Neural cell (in vitro differentiated cells): Measurements from ENCODE around the gene EEPD1. TPM values are rescaled to one million over a fixed set of nuclear protein-coding genes. Genes with fewer than 3 reads are reported as not detected.

Experiments used
- H2AFZ ChIP-seq: fragments of 200-600, 300-800 bp; sonication (generic), shearing (Covaris generic); 2 replicates; pipeline ENCODE4 v1.6.0; 2014; ENCODE audit warnings: low read depth, mild to moderate bottlenecking, antibody characterized with exemption, low read length, moderate library complexity
- H3F3A ChIP-seq: fragments of 200-600 bp; shearing (Covaris generic); 2 replicates; pipeline ENCODE4 v1.6.1; 2016; ENCODE audit warnings: mild to moderate bottlenecking, moderate library complexity, mixed read lengths, antibody characterized with exemption, low read length; ENCODE audit not compliant: insufficient read depth, poor library complexity, severe bottlenecking
- H3K27ac ChIP-seq: fragments of 200-600, 300-800 bp; sonication (generic), shearing (Covaris generic); 2 replicates; pipeline ENCODE4 v1.5.1; 2014; ENCODE audit warnings: mild to moderate bottlenecking, low read length, moderate library complexity
- H3K27me3 ChIP-seq: fragments of 300-800, 200-600 bp; sonication (generic), shearing (Covaris generic); 2 replicates; pipeline ENCODE4 v1.6.0; 2014; ENCODE audit warnings: mild to moderate bottlenecking, low read depth, low read length, moderate library complexity; ENCODE audit not compliant: insufficient read depth
- H3K36me3 ChIP-seq: fragments of 300-800, 200-600 bp; sonication (generic), shearing (Covaris generic); 2 replicates; pipeline ENCODE4 v1.5.1; 2014; ENCODE audit warnings: mild to moderate bottlenecking, antibody characterized with exemption, low read length, moderate library complexity; ENCODE audit not compliant: insufficient read depth
- H3K4me2 ChIP-seq: fragments of 300-800, 200-600 bp; sonication (generic), shearing (Covaris generic); 2 replicates; pipeline ENCODE4 v1.6.0; 2014; ENCODE audit warnings: mild to moderate bottlenecking, low read length
- H3K4me3 ChIP-seq: fragments of 300-800, 200-600 bp; sonication (generic), shearing (Covaris generic); 2 replicates; pipeline ENCODE4 v1.5.1; 2014; ENCODE audit warnings: mild to moderate bottlenecking, low read length, moderate library complexity
- H3K79me2 ChIP-seq: fragments of 200-600 bp; shearing (Covaris generic); replicated peaks from 2 replicates; pipeline ENCODE4 v1.6.0; 2014; ENCODE audit warnings: mild to moderate bottlenecking, low read length, moderate library complexity; ENCODE audit not compliant: insufficient read depth
- H3K9ac ChIP-seq: fragments of 300-800, 200-600 bp; sonication (generic), shearing (Covaris generic); 2 replicates; pipeline ENCODE4 v1.6.1; 2016; ENCODE audit warnings: mild to moderate bottlenecking, low read length, mixed read lengths
- H3K9me2 ChIP-seq: fragments of 200-600 bp; shearing (Covaris generic); 2 replicates; pipeline ENCODE4 v1.6.1; 2016; ENCODE audit warnings: mild to moderate bottlenecking, low read length, mixed read lengths; ENCODE audit not compliant: insufficient read depth
- H3K9me3 ChIP-seq: fragments of 200-600, 300-800 bp; sonication (generic), shearing (Covaris generic); 2 replicates; pipeline ENCODE4 v1.6.1; 2016; ENCODE audit warnings: mild to moderate bottlenecking, mixed run types, low read length, moderate library complexity, mixed read lengths
- H4K20me1 ChIP-seq: fragments of 200-600 bp; shearing (Covaris generic); 2 replicates; pipeline ENCODE4 v1.6.1; 2016; ENCODE audit warnings: mild to moderate bottlenecking, mixed run types; ENCODE audit not compliant: insufficient read depth
- CTCF ChIP-seq: fragments of 450-650 bp; IDR thresholded peaks from 2 replicates; pipeline ENCODE4 v1.5.1; 2014; ENCODE audit warnings: antibody characterized with exemption, mild to moderate bottlenecking, moderate library complexity; ENCODE audit not compliant: poor library complexity, severe bottlenecking
- EP300 ChIP-seq: fragments of 450-650 bp; conservative IDR thresholded peaks from 2 replicates; pipeline ENCODE4 v1.6.1; 2014; ENCODE audit warnings: antibody characterized with exemption, mild to moderate bottlenecking, moderate library complexity; ENCODE audit not compliant: poor library complexity, severe bottlenecking
- EZH2 ChIP-seq: fragments of 200-600, 300-800 bp; shearing (Covaris generic), sonication (generic); IDR thresholded peaks from 2 replicates; pipeline ENCODE4 v1.6.1; 2014; ENCODE audit warnings: antibody characterized with exemption, low read length, borderline replicate concordance, mild to moderate bottlenecking; ENCODE audit not compliant: insufficient read depth, poor library complexity, severe bottlenecking
- MXI1 ChIP-seq: fragments of 450-650 bp; conservative IDR thresholded peaks from 2 replicates; pipeline ENCODE4 v1.6.1; 2014; ENCODE audit warnings: antibody characterized with exemption, mild to moderate bottlenecking; ENCODE audit not compliant: poor library complexity, severe bottlenecking
- POLR2AphosphoS5 ChIP-seq: IDR thresholded peaks from 2 replicates; pipeline ENCODE4 v1.6.1; 2012
- RAD21 ChIP-seq: fragments of 450-650 bp; conservative IDR thresholded peaks from 2 replicates; pipeline ENCODE4 v1.6.1; 2014; ENCODE audit warnings: antibody characterized with exemption, mild to moderate bottlenecking, moderate library complexity
- REST ChIP-seq: IDR thresholded peaks from 2 replicates; pipeline ENCODE4 v1.6.1; 2012; ENCODE audit warnings: borderline replicate concordance
- SMC3 ChIP-seq: fragments of 450-650 bp; conservative IDR thresholded peaks from 2 replicates; pipeline ENCODE4 v1.6.1; 2014; ENCODE audit warnings: antibody characterized with exemption, mild to moderate bottlenecking, moderate library complexity; ENCODE audit not compliant: poor library complexity
- TAF1 ChIP-seq: IDR thresholded peaks from 2 replicates; pipeline ENCODE4 v1.6.1; 2012; ENCODE audit warnings: low read depth
- polyA plus RNA-seq: library from polyadenylated mRNA; depleted of rRNA; stranded (reverse); fragments of >200 nt; gene quantifications from 2 replicates; pipeline ENCODE4 v1.2.3, GENCODE V29; 2014

The EEPD1 gene
- polyA plus RNA-seq, 1 donor from 2014 or later = 4.2 TPM

- Histone ChIP-seq H3K36me3 (no peaks in the 10 kb centered on the region), H4K20me1 (no peaks in the 10 kb centered on the region), H2AFZ (no peak overlapping the region), H3K4me2 (no peak overlapping the region), H3F3A (no peaks in the 10 kb centered on the region), H3K9me2 (no peaks in the 10 kb centered on the region), H3K9ac (no peak overlapping the region), H3K27ac (no peak overlapping the region), H3K9me3 (no peaks in the 10 kb centered on the region), H3K4me3 (no peak overlapping the region), H3K27me3 (no peaks in the 10 kb centered on the region), H3K79me2 (no peaks in the 10 kb centered on the region)
- TF ChIP-seq POLR2AphosphoS5 = no peak
- no peak for TF ChIP-seq CTCF
- TF ChIP-seq REST = no peak
- no peak for TF ChIP-seq MXI1
- no peak for TF ChIP-seq SMC3
- no peak for TF ChIP-seq RAD21
- TF ChIP-seq EP300 = no peak
- no peak for TF ChIP-seq TAF1
- no peak for TF ChIP-seq EZH2
These were observed 195.7 kb downstream of the EEPD1 start for GRCh38 chr7:36348771-36349170.

GRCh38 chr7:36349626-36350025 lies 196.6 kb downstream of the EEPD1 start:
- H3K4me3 ChIP-seq = no peak overlapping the region
- H3K27ac ChIP-seq = no peak overlapping the region
- no peak overlapping the region for H2AFZ ChIP-seq
- no peaks in the 10 kb centered on the region for H4K20me1 ChIP-seq
- H3K27me3 ChIP-seq = no peaks in the 10 kb centered on the region
- no peak overlapping the region for H3K9ac ChIP-seq
- H3K9me3 ChIP-seq = no peaks in the 10 kb centered on the region
- no peak overlapping the region for H3K4me2 ChIP-seq
- H3K79me2 ChIP-seq = no peaks in the 10 kb centered on the region
- no peaks in the 10 kb centered on the region for H3K9me2 ChIP-seq
- no peaks in the 10 kb centered on the region for H3F3A ChIP-seq
- TF ChIP-seq REST = no peak
- TF ChIP-seq EP300 = no peak
- TF ChIP-seq EZH2 = no peak
- TF ChIP-seq SMC3 = no peak
- TF ChIP-seq MXI1 = no peak
- no peak for TF ChIP-seq RAD21
- TF ChIP-seq POLR2AphosphoS5 = no peak
- TF ChIP-seq TAF1 = no peak
- TF ChIP-seq CTCF = no peak
- no peaks in the 10 kb centered on the region for H3K36me3 ChIP-seq
